B cell (primary cell): ENCODE results near the gene ASTN2.

Experiments used
- CTCF ChIP-seq: fragments of 200-600 bp; IDR thresholded peaks from one replicate; pipeline ENCODE4 v1.8.0; 2022; ENCODE audit warnings: antibody characterized with exemption, mild to moderate bottlenecking
- EZH2 ChIP-seq: IDR thresholded peaks from 2 replicates; pipeline ENCODE4 v1.6.1; 2012; ENCODE audit warnings: borderline replicate concordance, low read depth, mild to moderate bottlenecking, moderate library complexity, low read length; ENCODE audit not compliant: insufficient read depth, poor library complexity, severe bottlenecking

- TF ChIP-seq CTCF (no peak), EZH2 (no peak)
These were observed 1009.5 kb downstream of the ASTN2 start for GRCh38 chr9:116405321-116405720.
